Subcutaneous adipose tissue (tissue), 4 donors: ENCODE data around the gene PRPF31. TPM values are rescaled to one million over a fixed set of nuclear protein-coding genes. Genes with fewer than 3 reads are reported as not detected.

Experiments used
- total RNA-seq, 4 donors: library from RNA; depleted of rRNA; stranded (reverse); fragments of >200 nt; gene quantifications; one replicate each; pipeline ENCODE4 v1.1.0, GENCODE V29; 2016
- TF ChIP-seq, protein P1 (sequence below): fragments of 450-650 bp; IDR thresholded peaks from one replicate; pipeline ENCODE4 v1.5.1; 2016; ENCODE audit warnings: low read depth, mild to moderate bottlenecking, control low read depth, antibody characterized with exemption, moderate library complexity

Gene PRPF31, protein sequence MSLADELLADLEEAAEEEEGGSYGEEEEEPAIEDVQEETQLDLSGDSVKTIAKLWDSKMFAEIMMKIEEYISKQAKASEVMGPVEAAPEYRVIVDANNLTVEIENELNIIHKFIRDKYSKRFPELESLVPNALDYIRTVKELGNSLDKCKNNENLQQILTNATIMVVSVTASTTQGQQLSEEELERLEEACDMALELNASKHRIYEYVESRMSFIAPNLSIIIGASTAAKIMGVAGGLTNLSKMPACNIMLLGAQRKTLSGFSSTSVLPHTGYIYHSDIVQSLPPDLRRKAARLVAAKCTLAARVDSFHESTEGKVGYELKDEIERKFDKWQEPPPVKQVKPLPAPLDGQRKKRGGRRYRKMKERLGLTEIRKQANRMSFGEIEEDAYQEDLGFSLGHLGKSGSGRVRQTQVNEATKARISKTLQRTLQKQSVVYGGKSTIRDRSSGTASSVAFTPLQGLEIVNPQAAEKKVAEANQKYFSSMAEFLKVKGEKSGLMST
- total RNA-seq, result 10 to 100 TPM; 26.6 to 43.6 (median 36.9) TPM

DNA sequence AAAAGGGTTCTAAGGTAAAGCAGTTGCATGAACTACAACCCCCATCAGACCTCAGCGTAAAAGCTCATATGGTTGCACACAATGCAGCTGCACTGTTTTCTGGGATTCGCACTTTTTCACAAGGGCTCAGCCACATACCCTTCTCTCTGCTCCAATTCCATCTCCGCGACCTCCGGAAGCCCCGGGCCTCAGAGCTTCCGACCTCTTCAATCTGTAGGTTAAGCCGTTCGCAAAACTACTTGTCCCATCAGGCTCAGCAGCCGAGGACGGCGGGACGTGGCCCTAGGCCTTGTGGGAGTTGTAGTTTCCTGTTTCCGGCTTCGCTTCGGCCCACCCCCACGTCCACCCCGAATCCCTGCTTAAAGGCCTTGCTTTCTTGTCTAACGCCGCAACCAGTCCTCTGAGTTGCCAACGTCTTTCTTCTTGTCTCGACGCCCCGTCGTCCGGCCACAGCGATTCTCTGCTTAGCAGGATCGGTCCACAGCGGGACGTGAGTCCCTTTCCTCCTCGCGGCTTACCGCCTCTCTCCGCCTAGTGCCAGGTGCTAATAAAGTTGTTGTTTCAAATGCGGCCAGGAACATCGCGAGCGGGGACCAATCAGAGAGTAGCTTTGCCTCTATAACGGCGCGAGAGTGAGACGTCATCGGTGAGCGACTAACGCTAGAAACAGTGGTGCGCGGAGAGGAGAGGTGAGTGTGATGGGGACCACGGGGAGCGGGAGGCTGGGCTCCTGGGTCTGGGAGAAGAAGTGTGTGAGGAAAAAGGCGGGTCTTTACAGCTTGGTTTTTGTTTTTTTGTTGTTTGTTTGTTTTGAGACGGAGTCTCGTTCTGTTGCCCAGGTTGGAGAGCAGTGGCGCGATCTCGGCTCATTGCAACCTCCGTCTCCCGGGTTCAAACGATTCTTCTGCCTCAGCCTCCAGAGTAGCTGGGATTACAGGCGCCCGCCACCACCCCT lies at the start of gene PRPF31, which contains the start of gene TFPT:
TSS of gene PRPF31 (plus strand) at position 646 of the 955 bp plus-strand sequence. CDS start 2,525 bp downstream, outside the sequence.
TSS of gene TFPT (minus strand) at position 549 of the 955 bp plus-strand sequence. CDS start at position 161, 388 bp downstream.
- TF ChIP-seq, protein P1, sequence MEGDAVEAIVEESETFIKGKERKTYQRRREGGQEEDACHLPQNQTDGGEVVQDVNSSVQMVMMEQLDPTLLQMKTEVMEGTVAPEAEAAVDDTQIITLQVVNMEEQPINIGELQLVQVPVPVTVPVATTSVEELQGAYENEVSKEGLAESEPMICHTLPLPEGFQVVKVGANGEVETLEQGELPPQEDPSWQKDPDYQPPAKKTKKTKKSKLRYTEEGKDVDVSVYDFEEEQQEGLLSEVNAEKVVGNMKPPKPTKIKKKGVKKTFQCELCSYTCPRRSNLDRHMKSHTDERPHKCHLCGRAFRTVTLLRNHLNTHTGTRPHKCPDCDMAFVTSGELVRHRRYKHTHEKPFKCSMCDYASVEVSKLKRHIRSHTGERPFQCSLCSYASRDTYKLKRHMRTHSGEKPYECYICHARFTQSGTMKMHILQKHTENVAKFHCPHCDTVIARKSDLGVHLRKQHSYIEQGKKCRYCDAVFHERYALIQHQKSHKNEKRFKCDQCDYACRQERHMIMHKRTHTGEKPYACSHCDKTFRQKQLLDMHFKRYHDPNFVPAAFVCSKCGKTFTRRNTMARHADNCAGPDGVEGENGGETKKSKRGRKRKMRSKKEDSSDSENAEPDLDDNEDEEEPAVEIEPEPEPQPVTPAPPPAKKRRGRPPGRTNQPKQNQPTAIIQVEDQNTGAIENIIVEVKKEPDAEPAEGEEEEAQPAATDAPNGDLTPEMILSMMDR, result no peak

DNA sequence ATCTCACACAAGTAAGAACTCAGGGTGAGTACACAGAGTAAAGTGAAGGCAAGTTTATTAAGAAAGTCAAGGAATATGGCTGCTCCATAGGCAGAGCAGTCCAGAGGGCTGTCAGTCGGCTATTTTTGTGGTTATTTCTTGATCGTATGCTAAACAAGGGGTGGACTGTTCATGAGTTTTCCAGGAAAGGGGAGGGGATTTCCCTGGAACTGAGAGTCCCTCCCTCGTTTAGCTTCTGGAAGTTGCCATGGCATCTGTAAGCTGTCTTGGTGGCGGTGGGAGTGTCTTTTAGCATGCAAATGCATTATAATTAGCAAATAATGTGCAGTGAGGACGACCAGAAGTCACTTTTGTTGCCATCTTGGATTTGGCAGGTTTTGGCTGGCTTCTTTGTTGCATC lies 46.1 kb upstream of the PRPF31 start:
- TF ChIP-seq, protein P1, result no peak

DNA sequence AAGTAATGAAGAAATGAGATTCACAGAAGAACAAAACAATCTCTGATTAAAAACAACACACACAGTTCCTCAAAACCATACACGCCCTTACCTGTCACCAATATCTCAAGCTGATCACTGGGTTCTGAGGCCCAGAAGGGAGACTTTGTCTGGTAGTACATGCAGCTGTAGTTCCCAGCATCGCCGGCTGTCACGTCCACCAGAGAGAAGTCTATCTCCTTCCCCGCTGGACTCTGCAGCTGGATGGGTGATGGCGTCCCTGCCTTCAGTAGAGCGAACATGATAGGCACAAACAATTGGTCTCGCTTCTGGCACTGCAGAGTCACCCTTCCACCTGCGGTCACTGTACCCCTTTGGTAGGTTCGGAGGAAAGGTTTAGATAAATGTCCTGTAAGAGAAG lies 41.7 kb upstream of the PRPF31 start:
- TF ChIP-seq, protein P1, result no peak

DNA sequence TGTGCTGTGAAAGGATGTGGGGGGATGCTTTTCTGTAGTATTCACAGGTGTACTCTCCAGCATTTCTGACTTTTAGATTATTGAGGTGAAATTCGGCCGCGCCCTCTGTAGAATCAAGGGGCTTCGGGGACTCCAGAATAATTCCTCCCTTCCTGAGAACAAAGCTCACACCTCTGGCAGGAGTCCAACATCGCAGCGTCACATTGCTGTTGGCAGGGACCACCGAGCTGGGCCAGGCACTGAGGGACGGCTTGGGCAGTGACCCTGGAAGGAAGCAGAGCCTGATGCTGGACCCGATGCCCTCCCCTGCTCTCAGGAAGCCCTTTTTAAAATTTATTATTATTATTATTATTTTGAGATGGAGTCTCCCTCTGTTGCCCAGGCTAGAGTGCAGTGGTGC lies 40.7 kb upstream of the PRPF31 start:
- TF ChIP-seq, protein P1, result no peak

DNA sequence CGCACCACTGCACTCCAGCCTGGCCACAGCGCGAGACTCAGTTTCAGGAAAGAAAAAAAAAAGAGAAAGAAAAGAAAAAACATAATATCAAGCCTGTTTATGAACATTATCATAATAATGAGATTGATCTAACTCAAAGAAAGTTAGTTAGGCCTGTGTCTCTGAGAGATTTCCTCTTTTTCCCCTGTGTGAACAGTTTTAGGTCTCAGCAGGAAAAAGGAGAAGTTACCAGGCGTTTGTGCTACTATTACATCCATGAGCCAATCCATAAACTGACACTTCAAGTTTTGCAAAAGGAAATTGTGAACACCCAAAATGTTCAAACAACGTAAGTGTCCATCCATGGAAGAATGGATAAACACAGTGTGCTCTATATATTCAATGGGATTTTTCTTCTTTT lies 38.2 kb upstream of the PRPF31 start:
- TF ChIP-seq, protein P1, result no peak

DNA sequence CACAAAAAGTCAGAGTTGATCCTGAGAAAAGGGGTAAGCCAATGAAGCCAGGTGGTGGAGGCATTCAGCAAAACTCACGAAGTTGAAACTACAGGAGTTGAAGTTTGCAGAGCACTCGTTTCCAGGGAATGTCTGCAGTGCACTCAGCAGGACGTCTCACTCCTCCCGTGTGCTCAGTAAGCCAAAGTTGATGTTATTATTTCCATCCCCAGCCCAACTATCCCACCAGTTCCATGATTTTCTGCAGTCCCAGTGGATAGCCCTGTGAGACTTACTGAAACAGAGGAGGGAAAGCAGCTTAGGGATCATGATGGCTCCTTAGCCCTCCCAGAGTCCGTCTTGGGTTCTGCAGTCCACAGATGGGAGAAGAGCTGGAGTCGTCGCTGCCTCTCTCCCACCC lies 34.5 kb upstream of the PRPF31 start, which contains the start of gene TARM1:
TSS of gene TARM1 (minus strand) at position 334 of the 400 bp plus-strand sequence. CDS start at position 309, 25 bp downstream.
- TF ChIP-seq, protein P1, result no peak
